ENCODE measurements around the gene CIROP.

Gene CIROP

DNA sequence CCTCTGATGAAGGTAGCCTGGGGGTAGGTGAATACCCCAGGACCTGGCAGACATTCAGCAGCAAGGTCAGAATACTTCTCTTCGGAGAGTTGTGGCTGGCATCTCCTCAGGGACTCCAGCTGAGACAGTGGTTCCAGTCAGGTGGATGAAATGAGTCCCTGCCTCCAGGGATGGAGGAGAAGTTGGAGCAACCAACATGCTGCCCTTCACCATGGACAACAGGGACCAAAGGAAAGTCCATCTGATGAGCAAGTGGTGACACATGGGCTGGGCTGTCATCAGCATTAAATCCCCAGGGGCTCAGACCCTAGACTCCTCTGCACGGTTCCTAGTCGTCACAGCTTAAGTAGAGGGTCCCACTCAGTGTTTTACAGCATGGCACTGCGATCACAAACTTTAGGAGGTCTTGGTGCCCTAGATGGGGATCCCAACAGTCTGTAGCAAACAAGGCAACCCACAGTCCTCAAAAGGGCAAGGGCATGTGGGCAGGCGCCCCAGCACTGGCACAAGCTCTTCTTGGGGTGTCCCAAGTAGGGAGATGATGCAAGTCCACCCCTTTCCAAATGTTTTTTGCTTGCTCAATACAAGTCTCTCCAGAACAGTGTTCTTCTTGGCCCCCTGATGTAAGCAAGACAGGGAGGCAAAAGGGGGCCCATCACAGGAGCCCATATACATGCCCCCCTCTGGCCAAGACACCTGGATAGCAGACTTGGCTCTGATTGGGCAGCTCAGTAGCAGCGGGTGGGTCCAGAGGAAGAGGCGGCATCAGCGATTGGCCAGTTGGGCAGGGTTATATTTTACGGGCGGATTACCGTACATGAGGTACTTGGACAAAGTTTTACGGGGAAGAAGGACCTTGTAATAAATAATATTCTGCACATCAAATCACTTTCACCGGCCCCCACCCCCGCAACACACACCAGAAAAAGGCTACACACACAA, 36.7 kb downstream of the CIROP start:
- DNase-seq (ENCODE audit: low spot score), result no peak

DNA sequence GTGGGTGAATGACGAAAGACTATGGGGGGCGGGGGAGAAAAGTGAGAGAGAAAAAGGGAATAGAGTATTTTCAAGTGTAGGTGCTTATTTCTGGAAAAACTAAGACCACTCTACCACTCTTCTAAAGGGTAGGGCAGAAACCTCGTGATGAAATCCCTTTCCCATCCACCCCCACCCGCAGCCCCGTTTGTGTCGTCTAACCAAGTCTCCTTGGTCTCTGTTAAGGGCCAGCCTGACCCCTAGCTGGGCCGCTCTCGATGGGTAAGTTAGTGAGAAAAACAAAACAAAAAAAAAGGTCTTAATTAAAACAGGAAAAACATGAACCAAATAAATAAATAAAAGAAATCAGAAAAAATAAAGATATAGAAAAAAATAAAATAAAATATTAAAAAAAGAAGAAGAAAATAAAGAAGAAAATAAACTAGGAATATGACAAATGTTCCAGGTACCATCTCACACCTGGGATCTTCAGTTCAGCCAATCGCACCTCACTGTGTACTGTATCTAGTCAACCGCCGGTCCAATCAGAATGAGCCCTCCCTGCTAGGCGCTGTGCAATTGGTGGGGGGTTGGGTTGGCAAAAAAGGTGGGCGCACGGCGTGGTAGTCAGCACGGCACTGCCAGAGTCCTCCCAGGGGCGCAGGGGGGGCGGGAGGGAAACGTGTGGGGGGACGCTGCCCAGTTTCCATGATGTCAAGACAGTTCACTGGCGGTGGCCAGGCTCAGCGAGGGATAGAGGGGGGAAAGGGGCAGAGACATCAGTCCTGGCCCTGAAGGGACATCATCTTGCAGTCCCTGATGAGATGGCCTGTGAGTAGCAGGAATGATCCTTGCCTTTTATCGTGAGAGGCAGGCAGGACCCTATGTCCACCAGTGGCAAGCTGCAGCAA, 37.7 kb downstream of the CIROP start:
- DNase-seq (ENCODE audit: low spot score), result no peak

- DNase-seq (ENCODE audit: low spot score), result no peak
Observed at GRCh38 chr14:23066368-23066767, 38.4 kb downstream of the CIROP start.

DNA sequence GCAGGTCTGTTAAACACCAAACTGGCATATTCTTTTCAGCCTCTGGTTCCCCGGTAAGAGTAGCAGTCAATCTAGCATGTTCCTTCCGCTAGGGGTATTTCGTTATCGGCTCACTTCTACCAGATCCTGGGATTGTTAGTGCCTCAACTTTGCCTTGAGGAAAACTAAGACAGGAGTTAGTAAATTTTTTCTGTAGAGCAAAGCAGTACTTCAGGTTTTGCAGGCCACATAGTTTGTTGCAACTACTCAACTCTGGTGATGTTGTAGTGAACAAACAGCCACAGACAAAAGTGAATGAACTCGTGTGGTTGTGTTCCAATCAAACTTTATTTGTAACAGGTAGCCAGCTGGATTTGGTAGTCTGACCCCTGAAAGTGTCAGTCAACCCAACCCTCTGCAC, 41.2 kb downstream of the CIROP start:
- DNase-seq (ENCODE audit: low spot score), result no peak

- no peak for DNase-seq (ENCODE audit: low spot score)
Observed at GRCh38 chr14:23062002-23062401, 42.8 kb downstream of the CIROP start.

DNA sequence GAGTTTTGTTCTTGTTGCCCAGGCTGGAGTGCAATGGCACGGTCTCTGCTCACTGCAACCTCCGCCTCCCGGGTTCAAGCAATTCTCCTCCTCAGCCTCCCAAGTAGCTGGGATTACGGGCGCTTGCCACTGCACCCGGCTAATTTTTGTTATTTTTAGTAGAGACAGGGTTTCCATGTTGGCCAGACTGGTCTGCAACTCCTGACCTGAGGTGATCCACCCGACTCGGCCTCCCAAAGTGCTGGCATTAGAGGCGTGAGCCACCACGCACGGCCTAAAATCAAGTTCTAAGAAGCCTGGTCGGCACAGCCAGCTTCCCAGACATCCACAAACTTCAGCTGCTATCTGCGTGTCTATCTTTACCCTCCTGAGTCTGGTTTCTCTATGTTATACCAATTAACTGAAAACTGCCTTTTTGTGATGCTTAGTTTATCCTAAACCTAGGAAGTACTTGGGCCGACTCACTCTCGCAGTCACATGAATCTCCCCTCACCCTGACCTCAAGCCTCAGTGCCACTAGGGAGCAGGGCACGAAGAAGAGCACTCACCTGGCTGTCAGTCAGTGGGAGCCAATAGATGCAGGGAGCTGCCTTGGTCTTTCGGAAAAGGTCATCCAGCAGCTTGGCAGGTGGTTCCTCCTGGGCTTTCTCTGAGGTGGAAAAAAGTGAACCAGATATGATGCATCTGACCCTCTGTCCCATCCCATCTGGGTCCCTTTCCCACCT, 44.1 kb downstream of the CIROP start:
- no peak for DNase-seq (ENCODE audit: low spot score)

- DNase-seq (ENCODE audit: low spot score), result no peak
Observed at GRCh38 chr14:23058654-23059504, 45.9 kb downstream of the CIROP start.

GRCh38 chr14:23057757-23058653, 46.8 kb downstream of the CIROP start:
- peak; percentile 86 for DNase-seq (ENCODE audit: low spot score)

DNA sequence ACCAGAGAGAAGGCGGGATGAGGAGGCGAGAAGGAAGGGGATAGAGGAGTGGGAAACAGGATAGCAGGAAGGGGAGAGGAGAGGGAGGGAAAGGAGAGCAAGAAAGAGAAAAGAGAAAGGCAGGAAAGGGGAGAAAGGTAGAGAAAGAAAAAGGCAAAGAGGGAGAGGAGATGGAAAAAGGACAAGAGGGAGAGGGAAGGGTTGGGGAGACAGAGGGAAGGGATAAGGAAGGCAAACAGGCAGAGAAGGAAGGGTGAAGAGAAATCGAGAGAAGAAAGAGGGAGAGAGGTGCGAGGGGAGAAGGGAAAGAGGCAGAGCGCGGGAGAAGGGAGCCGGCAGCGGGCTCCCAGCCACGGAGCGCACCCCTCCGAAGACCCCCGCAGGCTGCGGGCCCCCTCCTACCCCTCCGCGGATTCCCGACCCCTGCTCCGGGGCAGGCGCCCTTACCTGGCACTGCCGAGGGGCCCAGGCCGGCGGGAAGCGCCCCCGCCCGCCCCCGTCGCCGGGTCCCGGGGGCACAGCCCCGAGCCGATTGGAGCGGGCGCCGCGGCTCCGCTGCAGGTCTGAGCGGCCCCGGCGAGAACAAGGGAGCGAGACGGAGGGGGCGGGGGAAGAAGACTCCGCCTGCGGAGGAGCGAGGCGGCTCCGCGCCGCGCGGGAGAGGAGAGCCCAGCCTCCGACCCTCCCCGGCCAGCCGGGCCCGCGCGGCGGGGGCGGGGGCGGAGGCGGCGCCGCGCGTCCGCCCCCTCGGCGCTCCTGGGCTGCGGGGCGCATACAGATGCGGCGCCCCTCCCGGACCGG, 47.6 kb downstream of the CIROP start, which contains the start of gene CDH24:
CDH24 (minus strand) TSS at position 565 of the 801 bp plus-strand sequence. CDS start 1,787 bp downstream, outside the sequence.
- DNase-seq (ENCODE audit: low spot score), result peak; percentile 70

GRCh38 chr14:23056145-23056955, 48.4 kb downstream of the CIROP start:
- peak; percentile 68 for DNase-seq (ENCODE audit: low spot score)

DNA sequence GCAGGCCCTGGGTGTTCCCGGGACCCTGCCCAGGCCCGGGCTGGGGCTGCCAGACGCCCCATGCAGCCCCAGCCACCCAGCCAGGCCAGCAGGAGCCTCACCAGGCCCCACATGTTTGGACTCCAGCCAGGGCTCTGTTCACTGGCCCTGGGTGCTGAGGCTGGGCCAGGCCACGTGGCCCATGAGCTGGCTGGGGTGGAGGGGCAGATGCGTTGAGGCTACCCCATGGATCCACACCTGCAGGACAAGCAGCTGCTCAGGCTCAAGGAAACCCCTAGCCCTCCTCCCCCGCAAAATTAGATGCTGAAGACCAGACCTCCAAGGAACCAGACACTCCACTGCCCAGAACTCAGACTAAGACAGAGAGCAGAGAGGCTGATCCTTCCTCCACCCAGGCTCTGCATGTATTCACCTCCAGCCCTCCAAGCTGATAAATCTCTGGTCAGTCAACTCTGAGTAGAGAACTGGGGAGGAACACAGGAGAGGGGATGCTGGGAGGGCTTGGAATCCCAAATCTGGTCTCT, 49.1 kb downstream of the CIROP start:
- no peak for DNase-seq (ENCODE audit: low spot score)

DNA sequence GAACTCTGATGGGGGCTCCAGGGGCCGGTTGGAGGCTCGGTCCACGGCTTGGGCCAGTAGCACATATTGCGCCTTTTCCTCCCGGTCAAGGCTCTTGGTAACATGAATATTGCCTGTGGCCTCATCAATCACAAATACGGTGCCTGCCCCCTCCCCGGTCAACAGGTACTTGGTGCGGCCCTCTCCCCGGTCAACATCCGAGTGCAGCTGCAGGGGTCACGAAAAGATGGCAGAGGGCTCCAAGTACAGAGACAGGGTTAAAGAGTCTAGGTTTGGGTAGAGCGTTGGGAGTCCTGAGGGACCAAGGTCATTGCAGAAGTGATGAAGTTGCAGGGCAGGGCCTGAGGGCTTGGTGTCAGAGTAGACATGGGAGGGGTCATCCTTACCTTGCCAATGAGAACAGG, 49.6 kb downstream of the CIROP start:
- no peak for DNase-seq (ENCODE audit: low spot score)

- DNase-seq (ENCODE audit: low spot score), result no peak
Observed at GRCh38 chr14:23054000-23054811, 50.6 kb downstream of the CIROP start.

GRCh38 chr14:23053426-23053825, 51.4 kb downstream of the CIROP start:
- DNase-seq (ENCODE audit: low spot score), result no peak

GRCh38 chr14:23052671-23053070, 52.1 kb downstream of the CIROP start:
- DNase-seq (ENCODE audit: low spot score), result no peak

- no peak for DNase-seq (ENCODE audit: low spot score)
Observed at GRCh38 chr14:23052182-23052623, 52.6 kb downstream of the CIROP start.

All from CD4-positive, alpha-beta T cell treated with Interleukin-15 for 4 hours (primary cell).